ENCODE results near the gene KIF1A. TPM values are rescaled to one million over a fixed set of nuclear protein-coding genes. Genes with fewer than 3 reads are reported as not detected.
"Not testable (repeated sequence)": the region's sequence is repeated elsewhere in the genome, so short reads cannot be mapped to it uniquely, and the experiment has no call there.

Gene KIF1A
- total and polyA plus RNA-seq, 2 of the 13 experiments (the other 11 are each of a cell fraction or from before 2014, with no cell fraction given) = 0.01 TPM; not detected in 1

DNA sequence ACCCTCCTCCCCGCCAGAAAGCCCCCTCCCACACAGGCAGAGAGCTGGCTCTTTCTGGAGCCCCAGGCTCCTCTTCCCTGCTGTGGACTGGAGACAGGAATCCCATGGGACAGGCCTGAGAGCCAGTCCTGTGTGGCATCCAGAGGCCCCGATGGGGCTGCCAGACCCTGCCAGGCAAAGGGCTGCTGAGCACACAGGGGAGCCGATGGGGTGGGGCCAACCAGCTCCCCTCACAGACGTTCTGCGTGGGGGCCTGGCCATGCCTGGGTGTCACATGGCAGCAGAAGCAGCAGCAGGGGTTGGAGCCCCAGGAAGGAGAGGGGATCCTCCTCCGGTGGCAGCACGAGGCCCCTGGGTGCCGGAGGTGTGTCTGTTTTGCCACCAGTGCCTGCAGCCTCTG, 120.2 kb downstream of the KIF1A start:
- ATAC-seq; H3K27ac ChIP-seq (ENCODE audit: extremely low read length, insufficient read depth, low read length); FAIRE-seq; H2AFZ ChIP-seq (ENCODE audit: low read length); H3K9me3 ChIP-seq (ENCODE audit: low read length); CTCF ChIA-PET (ENCODE audit: low intra/inter-chr PET ratio, low total read pairs); H3K4me3 ChIP-seq (replicated peaks in 1 of 3; ENCODE audit: insufficient read depth in 1 of 3, low read depth in 2 of 3, low read length in 3 of 3); H3K36me3 ChIP-seq (replicated peaks in 1 of 2; ENCODE audit: control insufficient read depth in 1 of 2, insufficient read depth in 2 of 2, low read length in 2 of 2); H3K4me1 ChIP-seq (ENCODE audit: insufficient read depth, low read length); DNase-seq (ENCODE audit: low spot score); H3K9ac ChIP-seq (ENCODE audit: insufficient read depth, low read depth, low read length); BruUV-seq (replicated peaks); H3K79me2 ChIP-seq (ENCODE audit: insufficient read depth, low read length); H4K20me1 ChIP-seq (ENCODE audit: insufficient read depth, low read length); H3K4me2 ChIP-seq (ENCODE audit: low read depth, low read length); POLR2A ChIA-PET; intact Hi-C loops (cut with micrococcal nuclease; ENCODE audit: unreplicated experiment): not testable (repeated sequence)
- in situ Hi-C loops (cut with HindIII; ENCODE audit: extremely low pct_ligation_motif_present, low pct_unique_long_range_greater_than_20kb) = loop anchor here (10.0 kb wide), 1 partner anchor 175 kb away; no protein-coding TSS in a partner anchor
- peaks cover 21 to 45% of the 10 kb centered on the region in 2 experiments for H3K27me3 ChIP-seq (ENCODE audit: control insufficient read depth in 1 of 2, insufficient read depth in 2 of 2, low read length in 2 of 2)
- 0% methylated on average over 4 of the region's 8 CpGs for WGBS (ENCODE audit: low lambda C conversion rate)

DNA sequence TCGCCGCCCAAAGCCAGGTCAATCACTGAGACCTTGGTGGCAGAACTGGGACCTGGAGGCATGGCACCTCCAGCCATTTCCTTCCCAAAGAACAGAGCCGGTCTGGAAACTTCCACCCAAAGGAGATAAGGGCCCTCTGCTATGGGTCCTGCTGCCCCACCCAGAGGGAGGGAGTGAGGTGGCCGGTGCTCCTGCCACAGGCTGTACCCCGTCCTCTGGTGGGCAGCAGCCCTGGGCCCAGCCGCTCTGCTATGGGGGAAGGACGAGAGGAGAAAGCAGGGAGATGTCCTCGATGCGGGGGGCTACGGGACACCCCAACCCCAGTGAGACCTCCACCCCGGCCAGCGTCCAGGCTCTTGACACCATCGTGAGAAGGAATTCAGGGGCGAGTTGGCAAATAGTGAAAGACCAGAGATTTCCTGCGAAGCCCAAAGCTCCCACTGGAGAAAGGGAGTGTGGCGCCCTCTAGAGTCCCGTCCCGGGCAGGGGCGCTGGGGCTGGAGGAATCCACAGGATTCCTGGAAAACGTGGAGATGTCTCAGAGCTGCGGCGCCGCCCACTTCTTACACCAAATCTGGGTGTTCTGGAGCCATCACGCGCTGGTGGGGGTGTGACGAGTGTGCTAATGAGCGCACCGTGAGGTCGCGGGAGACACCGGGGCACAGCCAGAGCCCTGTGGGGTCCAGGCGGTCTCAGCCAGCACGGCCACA, 121.0 kb downstream of the KIF1A start:
- H3K4me3 ChIP-seq (replicated peaks in 1 of 3; ENCODE audit: insufficient read depth in 1 of 3, low read depth in 2 of 3, low read length in 3 of 3); H3K4me2 ChIP-seq (ENCODE audit: low read depth, low read length); H3K9ac ChIP-seq (ENCODE audit: insufficient read depth, low read depth, low read length); H3K9me3 ChIP-seq (ENCODE audit: low read length); in situ Hi-C loops (cut with HindIII; ENCODE audit: extremely low pct_ligation_motif_present, low pct_unique_long_range_greater_than_20kb); H3K27ac ChIP-seq (ENCODE audit: extremely low read length, insufficient read depth, low read length); CTCF ChIA-PET (ENCODE audit: low intra/inter-chr PET ratio, low total read pairs); POLR2A ChIA-PET; H4K20me1 ChIP-seq (ENCODE audit: insufficient read depth, low read length); H3K79me2 ChIP-seq (ENCODE audit: insufficient read depth, low read length); BruUV-seq (replicated peaks); H3K36me3 ChIP-seq (replicated peaks in 1 of 2; ENCODE audit: control insufficient read depth in 1 of 2, insufficient read depth in 2 of 2, low read length in 2 of 2); DNase-seq (ENCODE audit: low spot score); H2AFZ ChIP-seq (ENCODE audit: low read length); intact Hi-C loops (cut with micrococcal nuclease; ENCODE audit: unreplicated experiment); H3K4me1 ChIP-seq (ENCODE audit: insufficient read depth, low read length): not testable (repeated sequence)
- WGBS (ENCODE audit: low lambda C conversion rate) = 33% methylated on average over 5 of the region's 33 CpGs
- ATAC-seq (peak; percentile 46), FAIRE-seq (peak; percentile 56)
- peaks cover 19 to 37% of the 10 kb centered on the region in 2 experiments for H3K27me3 ChIP-seq (ENCODE audit: control insufficient read depth in 1 of 2, insufficient read depth in 2 of 2, low read length in 2 of 2)

DNA sequence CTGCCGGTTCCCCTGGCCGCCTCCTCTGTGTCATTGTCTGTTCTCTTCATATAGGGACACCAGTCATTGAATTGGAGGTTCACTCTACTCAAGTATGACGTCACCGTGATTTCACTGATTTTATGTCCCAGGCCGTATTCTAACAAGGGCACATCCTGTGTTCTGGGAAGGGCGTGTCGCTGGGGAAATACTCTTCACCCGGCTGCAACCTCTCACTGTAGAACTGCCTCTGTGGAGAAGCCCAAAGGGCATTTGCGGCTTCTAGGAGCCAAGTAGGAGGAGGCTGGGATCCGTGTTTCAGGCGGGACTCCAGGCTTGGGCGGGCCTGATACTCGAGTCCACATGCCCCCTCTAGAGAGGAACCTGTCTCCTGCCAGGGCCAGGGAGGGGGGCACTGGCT, 123.5 kb downstream of the KIF1A start:
- H3K9ac ChIP-seq (ENCODE audit: insufficient read depth, low read depth, low read length); H3K9me3 ChIP-seq (ENCODE audit: low read length); H2AFZ ChIP-seq (ENCODE audit: low read length); ATAC-seq; H3K4me1 ChIP-seq (ENCODE audit: insufficient read depth, low read length); H3K4me2 ChIP-seq (ENCODE audit: low read depth, low read length); in situ Hi-C loops (cut with HindIII; ENCODE audit: extremely low pct_ligation_motif_present, low pct_unique_long_range_greater_than_20kb); H3K79me2 ChIP-seq (ENCODE audit: insufficient read depth, low read length); CTCF ChIA-PET (ENCODE audit: low intra/inter-chr PET ratio, low total read pairs); H4K20me1 ChIP-seq (ENCODE audit: insufficient read depth, low read length); DNase-seq (ENCODE audit: low spot score); intact Hi-C loops (cut with micrococcal nuclease; ENCODE audit: unreplicated experiment); BruUV-seq (replicated peaks); H3K36me3 ChIP-seq (replicated peaks in 1 of 2; ENCODE audit: control insufficient read depth in 1 of 2, insufficient read depth in 2 of 2, low read length in 2 of 2); H3K4me3 ChIP-seq (replicated peaks in 1 of 3; ENCODE audit: insufficient read depth in 1 of 3, low read depth in 2 of 3, low read length in 3 of 3); POLR2A ChIA-PET; FAIRE-seq; H3K27ac ChIP-seq (ENCODE audit: extremely low read length, insufficient read depth, low read length): not testable (repeated sequence)
- no CpG with 5 or more reads among the region's 13 CpGs for WGBS (ENCODE audit: low lambda C conversion rate)
- H3K27me3 ChIP-seq (ENCODE audit: control insufficient read depth in 1 of 2, insufficient read depth in 2 of 2, low read length in 2 of 2) = peaks cover 2 to 11% of the 10 kb centered on the region in 2 experiments; a peak in 4 of 5 replicates

DNA sequence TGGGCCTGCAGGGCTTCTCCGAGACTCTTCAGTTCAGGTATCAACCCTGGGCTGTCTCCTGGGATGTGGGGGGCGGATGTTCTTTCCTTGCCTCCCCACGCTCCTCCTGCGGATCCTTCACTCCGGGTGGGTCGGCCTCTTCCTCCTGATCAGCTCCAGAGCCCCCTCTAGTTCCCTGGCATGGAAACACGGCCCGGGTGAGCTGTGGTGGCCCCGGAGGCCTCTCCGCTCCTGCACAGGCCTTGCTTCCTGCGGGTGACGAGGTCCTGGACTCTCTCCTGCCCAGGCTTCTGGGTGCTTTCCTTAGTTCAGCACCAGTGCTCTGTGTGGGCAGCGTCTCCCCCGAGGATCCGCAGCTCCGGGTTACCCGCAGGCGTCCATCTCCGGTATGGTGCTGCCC, 124.4 kb downstream of the KIF1A start:
- H3K9me3 ChIP-seq (ENCODE audit: low read length); BruUV-seq (replicated peaks); CTCF ChIA-PET (ENCODE audit: low intra/inter-chr PET ratio, low total read pairs); DNase-seq (ENCODE audit: low spot score); H3K27ac ChIP-seq (ENCODE audit: extremely low read length, insufficient read depth, low read length); in situ Hi-C loops (cut with HindIII; ENCODE audit: extremely low pct_ligation_motif_present, low pct_unique_long_range_greater_than_20kb); H3K27me3 ChIP-seq (ENCODE audit: control insufficient read depth in 1 of 2, insufficient read depth in 2 of 2, low read length in 2 of 2); H3K4me2 ChIP-seq (ENCODE audit: low read depth, low read length); intact Hi-C loops (cut with micrococcal nuclease; ENCODE audit: unreplicated experiment); H3K36me3 ChIP-seq (replicated peaks in 1 of 2; ENCODE audit: control insufficient read depth in 1 of 2, insufficient read depth in 2 of 2, low read length in 2 of 2); H2AFZ ChIP-seq (ENCODE audit: low read length); H3K4me3 ChIP-seq (replicated peaks in 1 of 3; ENCODE audit: insufficient read depth in 1 of 3, low read depth in 2 of 3, low read length in 3 of 3); H4K20me1 ChIP-seq (ENCODE audit: insufficient read depth, low read length); H3K4me1 ChIP-seq (ENCODE audit: insufficient read depth, low read length); H3K79me2 ChIP-seq (ENCODE audit: insufficient read depth, low read length); POLR2A ChIA-PET; H3K9ac ChIP-seq (ENCODE audit: insufficient read depth, low read depth, low read length): not testable (repeated sequence)
- FAIRE-seq (peak; percentile 12), ATAC-seq (peak; percentile 53)
- no CpG with 5 or more reads among the region's 19 CpGs for WGBS (ENCODE audit: low lambda C conversion rate)
